IPS-15b (cell line): ENCODE data around the gene ARHGAP26.

Source experiments
- H3K27me3 ChIP-seq: one replicate; pipeline ENCODE4 v1.6.1; 2013; ENCODE audit warnings: low read length; ENCODE audit not compliant: control insufficient read depth, insufficient read depth
- H3K36me3 ChIP-seq: one replicate; pipeline ENCODE4 v1.6.1; 2013; ENCODE audit warnings: low read length; ENCODE audit not compliant: control insufficient read depth, insufficient read depth
- H3K4me1 ChIP-seq: one replicate; pipeline ENCODE4 v1.6.1; 2013; ENCODE audit warnings: mild to moderate bottlenecking, low read length; ENCODE audit not compliant: control insufficient read depth, insufficient read depth
- H3K4me3 ChIP-seq: one replicate; pipeline ENCODE4 v1.5.1; 2013; ENCODE audit warnings: low read depth, low read length
- H3K9ac ChIP-seq: one replicate; pipeline ENCODE4 v1.6.1; 2013; ENCODE audit warnings: low read depth, mild to moderate bottlenecking, low read length
- H3K9me3 ChIP-seq: one replicate; pipeline ENCODE4 v1.6.1; 2013; ENCODE audit warnings: mild to moderate bottlenecking, low read length; ENCODE audit not compliant: control insufficient read depth, insufficient read depth

ARHGAP26 gene

DNA sequence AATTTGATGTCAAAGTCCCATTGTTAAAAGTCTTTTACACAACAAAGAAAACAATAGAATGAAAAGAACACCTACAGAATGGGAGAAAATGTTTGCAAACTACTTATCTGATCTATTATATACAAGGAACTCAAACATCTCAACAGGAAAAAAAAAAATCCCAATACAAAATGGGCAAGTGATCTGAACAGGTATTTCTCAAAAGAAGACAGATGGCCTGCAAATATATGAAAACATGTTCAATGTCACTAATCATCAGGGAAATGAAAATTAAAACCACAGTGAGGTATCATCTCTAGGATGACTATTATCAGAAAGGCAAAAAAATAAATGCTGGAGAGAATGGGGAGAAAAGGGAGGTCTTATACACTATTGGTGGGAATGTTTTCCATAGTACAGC is 301.8 kb downstream of the ARHGAP26 start:
- Histone ChIP-seq H3K27me3 (no peaks in the 10 kb centered on the region), H3K9me3 (peaks cover 3% of the 10 kb centered on the region), H3K36me3 (no peaks in the 10 kb centered on the region), H3K9ac (no peak overlapping the region), H3K4me1 (peaks cover 4% of the 10 kb centered on the region), H3K4me3 (no peak overlapping the region)

DNA sequence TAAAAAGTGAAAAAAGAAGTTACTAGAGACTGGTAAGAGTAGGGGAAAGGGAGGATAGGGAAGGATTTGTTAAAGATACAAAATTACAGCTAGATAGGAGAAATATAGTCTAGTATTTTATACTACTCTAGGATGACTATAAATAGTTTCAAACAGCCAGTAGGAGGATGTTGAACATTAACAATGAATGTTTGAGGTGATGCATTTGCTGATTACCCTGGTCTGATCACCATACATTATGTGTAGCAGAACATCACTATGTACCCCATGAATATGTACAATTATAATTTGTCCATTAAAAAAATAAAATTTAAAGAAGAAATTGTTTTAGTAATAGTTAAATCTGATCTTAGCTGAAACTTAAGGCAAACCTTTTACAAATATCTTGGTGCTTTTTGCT is 302.6 kb downstream of the ARHGAP26 start:
- no peaks in the 10 kb centered on the region for H3K36me3 ChIP-seq
- peaks cover under 1% of the 10 kb centered on the region for H3K4me1 ChIP-seq
- H3K9me3 ChIP-seq, result peaks cover 3% of the 10 kb centered on the region
- H3K9ac ChIP-seq, result no peak overlapping the region
- H3K4me3 ChIP-seq, result no peak overlapping the region
- no peaks in the 10 kb centered on the region for H3K27me3 ChIP-seq

DNA sequence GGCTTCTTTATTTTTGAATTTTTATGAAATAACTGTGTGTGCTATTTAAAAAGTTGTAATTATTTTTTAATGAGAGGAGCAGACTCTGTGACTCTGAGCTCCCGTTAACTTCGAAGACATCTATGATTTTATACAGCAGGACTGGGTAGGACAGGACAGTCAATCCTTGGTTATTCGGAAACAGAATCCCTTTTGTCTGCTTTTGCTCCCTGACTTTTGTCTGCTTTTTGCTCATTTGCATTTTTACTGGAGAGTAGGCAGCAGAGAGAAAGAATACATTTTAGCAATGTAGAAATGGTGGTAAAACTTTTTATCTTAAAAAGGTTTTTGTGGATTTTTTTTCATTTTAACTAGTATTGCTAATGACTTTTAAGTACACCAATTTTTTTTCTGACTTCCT is 303.6 kb downstream of the ARHGAP26 start:
- peaks cover 3% of the 10 kb centered on the region for H3K4me1 ChIP-seq
- peaks cover 3% of the 10 kb centered on the region for H3K9me3 ChIP-seq
- no peak overlapping the region for H3K4me3 ChIP-seq
- no peaks in the 10 kb centered on the region for H3K27me3 ChIP-seq
- peaks cover 2% of the 10 kb centered on the region for H3K36me3 ChIP-seq
- no peak overlapping the region for H3K9ac ChIP-seq

DNA sequence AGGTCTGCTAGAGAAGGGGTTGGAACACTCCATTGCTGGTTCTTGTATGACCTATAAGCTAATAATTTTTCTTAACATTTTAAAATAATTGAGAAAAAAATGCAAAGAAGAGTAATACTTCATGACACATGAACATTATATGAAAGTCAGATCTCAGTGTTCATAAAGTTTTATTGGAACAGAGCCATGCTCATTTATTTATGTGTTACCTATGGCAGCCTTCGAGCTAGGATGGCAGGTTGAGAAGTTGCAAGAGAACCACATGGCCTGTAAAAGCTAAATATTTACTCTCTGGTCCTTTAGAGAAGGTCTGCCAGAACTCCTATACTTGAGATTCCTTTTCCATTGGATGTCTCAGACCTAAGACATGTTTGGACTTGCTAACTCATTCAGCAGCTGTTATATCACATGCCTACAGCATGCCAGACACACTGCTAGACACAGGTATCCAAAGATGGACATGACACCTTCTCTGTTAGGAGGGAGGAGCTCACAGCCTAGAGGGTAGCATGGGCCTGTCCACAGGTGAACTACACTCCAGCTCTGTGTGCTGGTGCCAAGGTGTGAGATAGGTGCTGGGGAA is 304.3 kb downstream of the ARHGAP26 start:
- no peaks in the 10 kb centered on the region for H3K27me3 ChIP-seq
- peaks cover 2% of the 10 kb centered on the region for H3K36me3 ChIP-seq
- H3K4me3 ChIP-seq, result no peak overlapping the region
- H3K4me1 ChIP-seq, result peaks cover 3% of the 10 kb centered on the region
- peaks cover 3% of the 10 kb centered on the region for H3K9me3 ChIP-seq
- no peak overlapping the region for H3K9ac ChIP-seq

GRCh38 chr5:143076377-143076776 is 306.2 kb downstream of the ARHGAP26 start:
- H3K36me3 ChIP-seq, result peaks cover 2% of the 10 kb centered on the region
- peaks cover 3% of the 10 kb centered on the region for H3K4me1 ChIP-seq
- no peaks in the 10 kb centered on the region for H3K9me3 ChIP-seq
- H3K4me3 ChIP-seq, result no peak overlapping the region
- H3K9ac ChIP-seq, result no peak overlapping the region
- H3K27me3 ChIP-seq, result no peaks in the 10 kb centered on the region

DNA sequence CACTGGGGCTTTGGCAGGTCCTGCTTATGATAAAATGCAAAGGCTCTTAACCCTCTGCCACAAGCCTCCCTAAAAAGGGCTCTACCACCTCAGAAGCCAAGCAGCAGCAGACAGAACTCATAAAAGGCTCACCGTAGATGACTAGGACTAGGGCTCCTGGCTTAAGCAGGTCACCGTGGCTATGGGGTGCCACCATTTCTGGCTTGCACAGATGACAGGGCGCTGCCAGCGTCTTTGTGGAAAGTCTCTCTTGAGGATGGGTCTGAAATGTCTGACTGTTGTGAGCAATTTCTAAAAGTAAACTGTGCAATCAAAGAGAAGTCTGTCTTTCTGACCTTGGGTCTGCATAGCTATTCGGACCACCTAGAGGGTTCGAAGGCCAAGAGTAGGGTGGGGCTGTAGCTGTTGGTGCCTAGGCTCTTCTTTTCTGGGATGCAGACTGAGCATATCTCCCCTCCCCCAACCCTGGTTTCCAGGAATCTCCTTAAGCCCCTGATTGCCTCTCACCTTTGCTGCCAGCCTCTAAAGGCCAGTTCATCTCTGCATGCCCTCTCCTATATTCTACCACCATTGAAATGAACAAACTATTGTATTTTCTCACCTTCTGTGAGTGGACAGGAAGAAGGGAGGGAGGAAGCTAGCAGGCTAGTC is 307.4 kb downstream of the ARHGAP26 start:
- H3K9ac ChIP-seq, result no peak overlapping the region
- peaks cover 2% of the 10 kb centered on the region for H3K36me3 ChIP-seq
- no peaks in the 10 kb centered on the region for H3K9me3 ChIP-seq
- H3K4me3 ChIP-seq, result no peak overlapping the region
- no peaks in the 10 kb centered on the region for H3K27me3 ChIP-seq
- H3K4me1 ChIP-seq, result peaks cover 3% of the 10 kb centered on the region

DNA sequence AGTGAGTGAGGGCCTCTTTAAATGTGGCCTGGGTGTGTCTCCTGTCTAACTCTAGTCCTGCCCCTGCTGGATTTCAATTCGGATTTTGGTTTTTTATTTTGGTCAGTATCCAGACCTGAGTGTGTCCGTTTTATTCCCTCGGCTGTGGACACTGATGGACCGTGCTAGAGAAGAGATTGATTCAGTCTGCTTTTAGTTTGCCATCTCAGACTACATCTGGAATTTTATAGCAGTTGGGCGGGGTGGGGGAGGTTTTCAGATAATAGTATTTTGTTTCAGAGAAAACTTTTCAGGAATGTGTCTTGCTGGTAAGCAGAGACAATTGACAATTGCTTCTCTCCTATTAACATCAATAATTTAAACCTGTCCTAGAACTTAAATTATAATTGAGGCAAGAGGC is 308.1 kb downstream of the ARHGAP26 start:
- H3K36me3 ChIP-seq, result peaks cover 2% of the 10 kb centered on the region
- H3K9ac ChIP-seq, result no peak overlapping the region

DNA sequence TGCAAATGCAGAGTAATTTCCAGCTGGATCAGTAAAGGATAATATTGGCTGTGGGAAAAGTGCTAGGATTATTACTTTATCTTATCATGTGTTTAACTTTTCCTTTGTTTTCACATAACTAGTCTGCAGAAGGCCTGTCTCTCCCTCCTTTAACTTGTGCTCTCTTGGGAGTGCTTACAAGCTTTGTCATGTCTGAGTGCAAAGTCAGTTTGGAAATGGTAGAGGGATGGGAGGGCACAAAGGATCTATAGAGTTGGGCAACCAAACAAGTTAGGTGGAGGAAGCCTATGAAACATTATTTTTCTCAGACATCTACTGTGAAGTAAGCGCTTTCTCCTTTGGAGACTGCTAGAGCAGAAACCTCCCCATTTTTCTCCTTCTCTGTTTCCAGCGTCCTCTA is 308.8 kb downstream of the ARHGAP26 start:
- Histone ChIP-seq H3K4me1 (peaks cover 3% of the 10 kb centered on the region), H3K9ac (no peak overlapping the region), H3K9me3 (no peaks in the 10 kb centered on the region), H3K4me3 (no peak overlapping the region), H3K27me3 (no peaks in the 10 kb centered on the region), H3K36me3 (peaks cover 2% of the 10 kb centered on the region)

More for the DNA sequence above, 308.1 kb downstream of the ARHGAP26 start:
- Histone ChIP-seq H3K9me3 (no peaks in the 10 kb centered on the region), H3K27me3 (no peaks in the 10 kb centered on the region), H3K4me3 (no peak overlapping the region), H3K4me1 (peaks cover 3% of the 10 kb centered on the region)

GRCh38 chr5:143080407-143080806 is 310.2 kb downstream of the ARHGAP26 start:
- Histone ChIP-seq H3K4me3 (no peak overlapping the region), H3K9ac (no peak overlapping the region), H3K27me3 (no peaks in the 10 kb centered on the region), H3K4me1 (peaks cover 3% of the 10 kb centered on the region), H3K36me3 (peaks cover 2% of the 10 kb centered on the region), H3K9me3 (no peaks in the 10 kb centered on the region)

DNA sequence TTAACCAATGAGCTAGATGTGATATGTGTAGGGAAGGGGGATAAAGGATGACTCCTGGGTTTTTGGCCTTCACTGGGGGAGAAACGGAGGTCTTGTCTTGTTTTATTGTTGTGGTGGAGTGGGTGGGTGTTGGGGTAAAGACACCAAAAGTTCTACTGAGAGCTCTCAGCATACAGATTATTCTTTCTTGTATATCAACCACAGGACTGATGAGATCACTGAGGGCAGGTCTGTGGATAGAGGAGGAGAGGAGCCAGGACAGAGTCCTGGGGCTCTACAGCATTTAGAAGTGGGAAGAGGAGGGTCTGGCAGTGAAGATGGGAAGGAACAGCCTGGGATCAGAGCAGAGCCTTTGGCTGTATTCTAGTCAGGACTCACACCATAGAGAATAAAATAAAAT is 310.8 kb downstream of the ARHGAP26 start:
- peaks cover 3% of the 10 kb centered on the region for H3K4me1 ChIP-seq
- H3K27me3 ChIP-seq, result no peaks in the 10 kb centered on the region
- peaks cover 2% of the 10 kb centered on the region for H3K36me3 ChIP-seq
- H3K4me3 ChIP-seq, result no peak overlapping the region
- no peaks in the 10 kb centered on the region for H3K9me3 ChIP-seq
- no peak overlapping the region for H3K9ac ChIP-seq

GRCh38 chr5:143083006-143083405 is 312.8 kb downstream of the ARHGAP26 start:
- H3K9me3 ChIP-seq, result no peaks in the 10 kb centered on the region
- H3K9ac ChIP-seq, result no peak overlapping the region
- H3K4me1 ChIP-seq, result peaks cover under 1% of the 10 kb centered on the region
- peaks cover 2% of the 10 kb centered on the region for H3K36me3 ChIP-seq
- no peaks in the 10 kb centered on the region for H3K27me3 ChIP-seq
- H3K4me3 ChIP-seq, result no peak overlapping the region

GRCh38 chr5:143084407-143084806 is 314.2 kb downstream of the ARHGAP26 start:
- no peaks in the 10 kb centered on the region for H3K4me1 ChIP-seq
- no peak overlapping the region for H3K4me3 ChIP-seq
- H3K36me3 ChIP-seq, result no peaks in the 10 kb centered on the region
- H3K9me3 ChIP-seq, result no peaks in the 10 kb centered on the region
- H3K27me3 ChIP-seq, result no peaks in the 10 kb centered on the region
- no peak overlapping the region for H3K9ac ChIP-seq
